Kidney (tissue), 14 donors: ENCODE results near the gene KRTAP10-10. TPM values are rescaled to one million over a fixed set of nuclear protein-coding genes. Genes with fewer than 3 reads are reported as not detected.

Experiments
- DNase-seq, 5 donors: peaks; one replicate each; pipeline ENCODE4 v3.0.0-alpha.2; 2013 to 2020
- FAIRE-seq: peaks from 2 replicates; lab custom pipeline; 2012; peaks lifted over from hg19 to GRCh38; lab: Jason Lieb, UNC
- H3K27ac ChIP-seq, 2 donors: one replicate each; pipeline ENCODE4 v1.7.0; 2013; ENCODE audit warnings: low read depth in 2 of 2, low read length in 2 of 2, inconsistent platforms in 1 of 2
- H3K27me3 ChIP-seq: one replicate; pipeline ENCODE4 v1.7.1; 2013; ENCODE audit warnings: low read length, inconsistent platforms; ENCODE audit not compliant: control insufficient read depth, insufficient read depth
- H3K36me3 ChIP-seq, 3 donors: one replicate each; pipeline versions ENCODE4 v1.7.0 to v1.7.1; 2013; ENCODE audit warnings: low read length in 3 of 3, control low read depth in 1 of 3, inconsistent platforms in 1 of 3; ENCODE audit not compliant: insufficient read depth in 3 of 3, control insufficient read depth in 2 of 3
- H3K4me1 ChIP-seq, 3 donors: one replicate each; pipeline versions ENCODE4 v1.7.0 to v1.7.1; 2013; ENCODE audit warnings: low read length in 3 of 3, inconsistent platforms in 1 of 3, low read depth in 1 of 3; ENCODE audit not compliant: control insufficient read depth in 2 of 3, insufficient read depth in 2 of 3
- H3K4me3 ChIP-seq, 3 donors: one replicate each; pipeline versions ENCODE4 v1.7.0 to v1.8.1; 2013; ENCODE audit warnings: low read length in 3 of 3, control low read depth in 1 of 3, inconsistent platforms in 1 of 3
- H3K9ac ChIP-seq, 3 donors: one replicate each; pipeline versions ENCODE4 v1.7.0 to v1.7.1; 2013; ENCODE audit warnings: low read length in 3 of 3, control low read depth in 1 of 3, inconsistent platforms in 1 of 3
- H3K9me3 ChIP-seq, 3 donors: one replicate each; pipeline versions ENCODE4 v1.7.0 to v1.7.1; 2013; ENCODE audit warnings: low read length in 3 of 3, control low read depth in 1 of 3, inconsistent platforms in 1 of 3; ENCODE audit not compliant: control insufficient read depth in 2 of 3, insufficient read depth in 1 of 3
- intact Hi-C: fragments of 100-400 bp; cut with DNase I; formaldehyde crosslinking; loops from one replicate; pipeline ENCODE4 v1.11.1; 2022
- polyA plus RNA-seq: library from polyadenylated mRNA; stranded (reverse); fragments of 350-450 nt; fragmentation: Illumina TruSeq; extraction: RNeasy Lipid Tissue Mini Kit (QIAGEN cat#74804); gene quantifications from one replicate; pipeline ENCODE4 v1.2.3, GENCODE V29; 2014; ENCODE audit warnings: low read depth, low replicate concordance; ENCODE audit not compliant: insufficient read depth
- total RNA-seq: library from RNA; stranded (reverse); fragmentation: NEBNext Ultra II Directional; extraction: Animal tissue kit (Norgen Biotek cat#: 25700); gene quantifications from one replicate; pipeline ENCODE4 v1.2.1, GENCODE V29; 2021
- TF ChIP-seq, protein P1 (sequence below): IDR thresholded peaks from 3 replicates; pipeline ENCODE4 v1.5.1; 2012; ENCODE audit warnings: mild to moderate bottlenecking, moderate library complexity, borderline replicate concordance; ENCODE audit not compliant: insufficient read depth; ENCODE audit errors: extremely low read depth
- donor health status: control.
- donor health status: control.
- donor health status: control.
- donor health status: control.
- donor health status: control.
- donor health status: DM: yes; HTN: yes; CAD: no.
- donor health status: Normal renal cell carcinoma (clear cell type).

Gene KRTAP10-10
- total and polyA plus RNA-seq, 2 donors from 2014 or later: not detected

GRCh38 chr21:44593598-44594405, 43.4 kb upstream of the KRTAP10-10 start:
- no peak for FAIRE-seq
- no peak overlapping the region for H3K27ac ChIP-seq
- no peaks in the 10 kb centered on the region for H3K4me1 ChIP-seq
- no peak overlapping the region for H3K4me3 ChIP-seq
- TF ChIP-seq, protein P1, sequence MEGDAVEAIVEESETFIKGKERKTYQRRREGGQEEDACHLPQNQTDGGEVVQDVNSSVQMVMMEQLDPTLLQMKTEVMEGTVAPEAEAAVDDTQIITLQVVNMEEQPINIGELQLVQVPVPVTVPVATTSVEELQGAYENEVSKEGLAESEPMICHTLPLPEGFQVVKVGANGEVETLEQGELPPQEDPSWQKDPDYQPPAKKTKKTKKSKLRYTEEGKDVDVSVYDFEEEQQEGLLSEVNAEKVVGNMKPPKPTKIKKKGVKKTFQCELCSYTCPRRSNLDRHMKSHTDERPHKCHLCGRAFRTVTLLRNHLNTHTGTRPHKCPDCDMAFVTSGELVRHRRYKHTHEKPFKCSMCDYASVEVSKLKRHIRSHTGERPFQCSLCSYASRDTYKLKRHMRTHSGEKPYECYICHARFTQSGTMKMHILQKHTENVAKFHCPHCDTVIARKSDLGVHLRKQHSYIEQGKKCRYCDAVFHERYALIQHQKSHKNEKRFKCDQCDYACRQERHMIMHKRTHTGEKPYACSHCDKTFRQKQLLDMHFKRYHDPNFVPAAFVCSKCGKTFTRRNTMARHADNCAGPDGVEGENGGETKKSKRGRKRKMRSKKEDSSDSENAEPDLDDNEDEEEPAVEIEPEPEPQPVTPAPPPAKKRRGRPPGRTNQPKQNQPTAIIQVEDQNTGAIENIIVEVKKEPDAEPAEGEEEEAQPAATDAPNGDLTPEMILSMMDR: no peak
- H3K36me3 ChIP-seq: no peaks in the 10 kb centered on the region
- DNase-seq: peak in 3 of 5 donors; percentile 57 to 62 (median 61)
- H3K9ac ChIP-seq: no peak overlapping the region
- intact Hi-C loops: no loop called here
- no peaks in the 10 kb centered on the region for H3K27me3 ChIP-seq
- no peaks in the 10 kb centered on the region for H3K9me3 ChIP-seq

DNA sequence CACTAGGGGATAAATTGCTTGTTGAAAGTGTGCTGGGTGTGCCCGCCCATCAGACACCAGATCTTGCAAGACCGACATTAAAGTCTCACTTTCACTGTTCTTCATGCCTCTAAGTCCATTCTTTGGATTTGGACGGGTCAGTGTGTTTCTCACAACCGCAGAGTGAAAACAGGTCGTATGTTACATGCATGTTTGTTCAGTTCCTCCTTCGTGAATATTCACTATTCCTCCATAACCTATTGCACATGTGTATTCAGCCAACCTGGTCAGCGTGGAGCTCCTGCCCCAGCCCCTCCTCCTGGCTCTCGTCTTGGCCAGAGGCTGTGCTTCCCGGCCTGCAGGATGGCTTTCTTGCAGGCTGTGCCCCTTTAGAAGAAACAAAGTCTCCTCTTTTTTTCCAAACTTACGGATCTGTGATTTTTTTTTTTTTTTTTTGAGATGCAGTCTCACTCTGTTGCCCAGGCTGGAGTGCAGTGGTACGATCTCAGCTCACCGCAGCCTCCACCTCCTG, 42.7 kb upstream of the KRTAP10-10 start:
- intact Hi-C loops: no loop called here
- no peak for DNase-seq

DNA sequence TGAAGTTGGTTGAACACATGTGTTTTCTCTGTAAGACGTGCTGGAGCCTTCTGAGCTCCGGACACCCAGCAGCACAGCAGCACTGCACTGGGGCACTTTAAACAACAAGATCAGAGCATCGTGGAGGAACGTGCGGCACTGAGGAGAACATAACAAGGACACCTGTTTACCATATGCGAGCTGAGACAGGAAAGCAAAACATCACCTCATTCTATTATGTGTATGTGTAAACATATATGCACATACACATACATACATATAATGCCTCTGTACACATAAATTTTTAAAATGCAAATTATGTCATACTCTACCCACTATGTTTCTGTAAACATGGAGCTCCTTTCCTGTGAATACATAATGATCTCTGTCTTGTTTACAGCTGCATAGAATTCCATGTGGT, 41.6 kb upstream of the KRTAP10-10 start:
- Histone ChIP-seq H3K4me3 (no peak overlapping the region), H3K27me3 (no peaks in the 10 kb centered on the region), H3K4me1 (no peaks in the 10 kb centered on the region), H3K9me3 (no peaks in the 10 kb centered on the region), H3K36me3 (no peaks in the 10 kb centered on the region), H3K27ac (no peak overlapping the region), H3K9ac (no peak overlapping the region)
- TF ChIP-seq, protein P1: no peak
- DNase-seq (no peak), FAIRE-seq (no peak)
- intact Hi-C loops: no loop called here

More for the DNA sequence above, 42.7 kb upstream of the KRTAP10-10 start:
- Histone ChIP-seq H3K27ac (no peak overlapping the region), H3K9me3 (no peaks in the 10 kb centered on the region), H3K4me3 (no peak overlapping the region), H3K9ac (no peak overlapping the region), H3K36me3 (no peaks in the 10 kb centered on the region), H3K27me3 (no peaks in the 10 kb centered on the region), H3K4me1 (no peaks in the 10 kb centered on the region)
- TF ChIP-seq, protein P1: no peak
- FAIRE-seq: no peak
